Ovary (tissue), 9 donors: ENCODE results near the gene POFUT1. TPM values are rescaled to one million over a fixed set of nuclear protein-coding genes. Genes with fewer than 3 reads are reported as not detected.

Experiments
- DNase-seq, 5 donors: peaks; one replicate each; pipeline ENCODE4 v3.0.0-alpha.2; 2019 to 2020
- H3K27ac ChIP-seq, 2 donors: fragments of 200-600 bp; one replicate each; pipeline versions ENCODE4 v1.5.1 to v1.8.0; 2019 to 2022
- H3K27me3 ChIP-seq: fragments of 200-600 bp; one replicate; pipeline ENCODE4 v1.8.0; 2022
- H3K36me3 ChIP-seq: fragments of 200-600 bp; sonication (generic); one replicate; pipeline ENCODE4 v1.5.1; 2019
- H3K4me1 ChIP-seq: one replicate; pipeline ENCODE4 v1.8.1; 2013; ENCODE audit warnings: mild to moderate bottlenecking, moderate library complexity; ENCODE audit not compliant: insufficient read depth
- H3K4me3 ChIP-seq: fragments of 200-600 bp; sonication (generic); one replicate; pipeline ENCODE4 v1.5.1; 2017
- H3K9me3 ChIP-seq, 2 donors: fragments of 200-600 bp in 1 of 2; sonication (generic) in 1 of 2; one replicate each; pipeline versions ENCODE4 v1.5.1 to v1.8.1; 2013 to 2019; ENCODE audit warnings: mild to moderate bottlenecking in 1 of 2, moderate library complexity in 1 of 2
- EP300 ChIP-seq: sonication (generic); formaldehyde crosslinking; IDR thresholded peaks from one replicate; pipeline ENCODE4 v1.6.1; 2017; ENCODE audit warnings: antibody characterized with exemption
- POLR2A ChIP-seq: fragments of 450-650 bp; IDR thresholded peaks from one replicate; pipeline ENCODE4 v1.6.1; 2017; ENCODE audit warnings: antibody characterized with exemption, mild to moderate bottlenecking, moderate library complexity
- WGBS, 3 donors: extraction: QIAGEN DNeasy Blood & Tissue Kit in 1 of 3; methylation state at CpG; one replicate each; pipeline versions ENCODE4 v1.1.5 to v1.1.7; 2013 to 2017; 5-methylcytosine and 5-hydroxymethylcytosine counted together
- intact Hi-C, 4 donors: fragments of 100-400 bp; cut with DNase I; formaldehyde crosslinking; loops; one replicate each; pipeline versions ENCODE4 v1.11.0 to v1.15.1; 2022 to 2023
- polyA plus RNA-seq, 2 donors: library from polyadenylated mRNA; stranded (reverse); fragments of 200-250 nt in 1 of 2; fragments of 350-450 nt in 1 of 2; fragmentation: Illumina TruSeq in 1 of 2; extraction: RNeasy Lipid Tissue Mini Kit (QIAGEN cat#74804) in 1 of 2; gene quantifications; one replicate each; pipeline ENCODE4 v1.2.3, GENCODE V29; 2013 to 2014
- total RNA-seq, 7 donors: library from RNA; depleted of rRNA in 2 of 7; stranded (reverse); fragments of >200 nt in 2 of 7; fragmentation: NEBNext Ultra II Directional in 3 of 7; extraction: Animal tissue kit (Norgen Biotek cat#: 25700) in 3 of 7; gene quantifications; one replicate each; pipeline versions ENCODE4 v1.1.0 to v1.2.4, GENCODE V29; 2016 to 2023
- TF ChIP-seq, protein P1 (sequence below), 3 donors: fragments of 450-650 bp in 2 of 3; fragments of 200-600 bp in 1 of 3; IDR thresholded peaks; one replicate each; pipeline versions ENCODE4 v1.5.1 to v1.8.0; 2016 to 2022; ENCODE audit warnings: antibody characterized with exemption in 3 of 3, mild to moderate bottlenecking in 1 of 3
- donor health status: DM: no; HTN: no; CAD: no; lungs with moderate emphysema.
- donor health status: DM: no; HTN: no; CAD: no.
- donor health status: Bipolar disorder and iron deficiency.
- donor health status: DM: yes; HTN: yes; CAD: no.
- donor health status: DM: no; HTN: no; CAD: no.
- donor health status: DM: yes; HTN: yes; CAD: no.

Gene POFUT1
- total and polyA plus RNA-seq, 9 donors, result 18.0 to 48.4 (median 32.3) TPM

DNA sequence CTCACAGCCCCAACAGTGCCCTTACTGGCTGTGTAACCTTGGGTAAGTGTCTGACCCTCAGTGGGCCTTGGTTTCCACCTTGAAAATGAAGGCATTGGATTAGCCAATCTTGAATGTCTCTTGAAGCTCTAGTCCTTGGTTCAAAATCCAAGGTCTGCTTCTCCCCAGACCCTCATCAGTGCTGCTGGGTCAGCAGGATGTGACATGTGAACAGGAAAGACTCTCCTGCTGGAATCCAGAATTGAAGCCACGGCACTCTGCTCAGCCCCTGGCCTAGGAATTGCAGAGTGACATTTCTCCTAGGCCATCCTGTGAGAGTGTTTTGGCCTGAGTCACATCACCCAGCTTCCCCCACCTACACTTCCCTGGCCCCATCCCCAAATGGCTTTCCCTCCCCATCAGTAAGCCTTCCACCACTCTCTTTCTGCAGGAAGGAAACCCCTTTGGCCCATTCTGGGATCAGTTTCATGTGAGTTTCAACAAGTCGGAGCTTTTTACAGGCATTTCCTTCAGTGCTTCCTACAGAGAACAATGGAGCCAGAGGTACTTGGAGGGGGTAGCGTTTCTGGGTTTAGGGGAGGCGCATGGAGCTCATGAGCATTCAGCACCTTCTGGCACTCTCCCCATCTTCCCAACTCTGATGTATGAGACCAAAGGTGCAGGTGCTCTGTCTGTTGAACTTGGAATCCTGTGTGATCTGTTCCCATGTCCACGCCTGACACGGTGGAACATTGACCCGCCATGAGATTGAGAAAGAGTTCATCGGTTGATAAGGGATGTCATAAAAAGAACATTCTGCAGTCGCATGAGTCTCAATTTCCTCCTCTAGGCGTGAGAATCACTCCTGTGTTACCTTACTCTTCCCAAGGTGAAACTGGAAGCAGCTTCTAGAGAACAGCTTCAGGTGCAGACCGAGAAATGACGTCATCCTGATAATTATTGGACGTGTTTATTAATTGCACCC is 8.8 kb downstream of the POFUT1 start:
- intact Hi-C loops, result no loop called here
- H3K4me1 ChIP-seq, result no peaks in the 10 kb centered on the region

DNA sequence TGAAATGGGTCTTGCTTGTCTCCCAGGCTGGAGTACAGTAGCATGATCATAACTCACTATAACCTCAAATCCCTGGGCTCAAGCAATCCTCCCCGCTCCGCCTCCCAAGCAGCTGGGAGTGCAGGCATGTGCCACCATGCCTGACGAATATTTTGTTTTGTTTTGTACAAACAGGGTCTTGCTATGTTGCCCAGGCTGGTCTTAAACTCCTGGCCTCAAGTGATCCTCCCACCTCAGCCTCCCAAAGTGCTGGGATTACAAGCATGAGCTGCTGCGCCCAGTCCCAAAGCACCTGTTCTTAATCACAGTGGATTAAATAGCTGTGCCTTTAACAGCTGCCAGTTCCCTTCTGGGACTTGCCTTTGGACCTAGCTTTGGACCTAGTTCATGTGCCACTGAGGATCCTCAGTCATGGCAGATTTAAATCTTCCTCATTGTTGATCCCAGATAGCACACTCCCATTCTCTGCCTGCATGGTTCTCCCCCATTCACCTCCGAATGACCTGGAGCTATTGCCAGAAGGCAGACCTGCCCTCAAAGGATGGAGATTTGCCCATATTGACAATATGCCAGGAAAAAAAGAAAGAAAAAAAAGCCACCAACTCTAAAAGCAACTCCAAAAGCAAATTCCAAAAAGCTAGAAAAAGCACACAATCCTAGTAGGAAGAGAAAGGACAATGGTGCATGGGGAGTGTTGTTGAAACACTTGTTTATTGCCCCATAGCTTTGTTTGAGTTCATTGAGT is 10.6 kb downstream of the POFUT1 start:
- WGBS, 3 donors, result 83 to 92% (median 91%) methylated on average over 5 of the region's 5 CpGs
- no peak for TF ChIP-seq EP300
- no peak for TF ChIP-seq POLR2A
- TF ChIP-seq, protein P1, sequence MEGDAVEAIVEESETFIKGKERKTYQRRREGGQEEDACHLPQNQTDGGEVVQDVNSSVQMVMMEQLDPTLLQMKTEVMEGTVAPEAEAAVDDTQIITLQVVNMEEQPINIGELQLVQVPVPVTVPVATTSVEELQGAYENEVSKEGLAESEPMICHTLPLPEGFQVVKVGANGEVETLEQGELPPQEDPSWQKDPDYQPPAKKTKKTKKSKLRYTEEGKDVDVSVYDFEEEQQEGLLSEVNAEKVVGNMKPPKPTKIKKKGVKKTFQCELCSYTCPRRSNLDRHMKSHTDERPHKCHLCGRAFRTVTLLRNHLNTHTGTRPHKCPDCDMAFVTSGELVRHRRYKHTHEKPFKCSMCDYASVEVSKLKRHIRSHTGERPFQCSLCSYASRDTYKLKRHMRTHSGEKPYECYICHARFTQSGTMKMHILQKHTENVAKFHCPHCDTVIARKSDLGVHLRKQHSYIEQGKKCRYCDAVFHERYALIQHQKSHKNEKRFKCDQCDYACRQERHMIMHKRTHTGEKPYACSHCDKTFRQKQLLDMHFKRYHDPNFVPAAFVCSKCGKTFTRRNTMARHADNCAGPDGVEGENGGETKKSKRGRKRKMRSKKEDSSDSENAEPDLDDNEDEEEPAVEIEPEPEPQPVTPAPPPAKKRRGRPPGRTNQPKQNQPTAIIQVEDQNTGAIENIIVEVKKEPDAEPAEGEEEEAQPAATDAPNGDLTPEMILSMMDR (IDR thresholded peaks at IDR 0.05), result no peak
- Histone ChIP-seq H3K27ac (no peak overlapping the region), H3K9me3 (no peaks in the 10 kb centered on the region), H3K4me3 (no peak overlapping the region), H3K4me1 (no peaks in the 10 kb centered on the region), H3K27me3 (no peaks in the 10 kb centered on the region), H3K36me3 (no peaks in the 10 kb centered on the region)
- intact Hi-C loops, result no loop called here
- DNase-seq, result no peak

More for the DNA sequence above, 8.8 kb downstream of the POFUT1 start:
- H3K4me3 ChIP-seq, result no peak overlapping the region
- no peak for TF ChIP-seq POLR2A
- no peak for TF ChIP-seq EP300
- TF ChIP-seq, protein P1 (IDR thresholded peaks at IDR 0.05), result no peak
- 91 to 93% (median 92%) methylated on average over 13 of the region's 13 CpGs for WGBS, 3 donors
- H3K27ac ChIP-seq, result no peak overlapping the region
- DNase-seq, result no peak
- no peaks in the 10 kb centered on the region for H3K9me3 ChIP-seq
- H3K36me3 ChIP-seq, result no peaks in the 10 kb centered on the region
- H3K27me3 ChIP-seq, result no peaks in the 10 kb centered on the region

DNA sequence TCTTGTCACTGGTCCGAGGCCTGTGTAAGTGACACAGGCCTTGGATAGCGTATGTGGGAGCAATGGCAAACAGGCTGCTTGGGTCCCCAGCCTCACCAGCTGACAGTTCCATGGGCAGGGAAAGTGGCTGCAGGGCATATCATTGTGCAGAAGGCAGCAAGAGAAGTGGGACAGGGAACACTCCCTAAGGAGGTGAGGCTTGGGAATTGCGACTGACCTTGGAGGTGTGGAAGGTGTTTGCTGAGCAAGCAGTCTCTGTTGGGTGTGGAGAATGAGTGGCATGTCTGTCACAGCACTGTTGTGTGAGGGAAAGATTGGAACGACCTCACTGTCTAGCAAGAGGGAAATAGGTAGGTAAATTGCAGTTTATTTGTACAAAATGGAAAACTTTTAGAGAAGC is 16.8 kb downstream of the POFUT1 start:
- Histone ChIP-seq H3K4me1 (no peaks in the 10 kb centered on the region), H3K9me3 (no peaks in the 10 kb centered on the region), H3K27ac (no peak overlapping the region), H3K4me3 (no peak overlapping the region), H3K36me3 (no peaks in the 10 kb centered on the region), H3K27me3 (no peaks in the 10 kb centered on the region)
- 90 to 93% (median 91%) methylated on average over 4 of the region's 4 CpGs for WGBS, 3 donors
- intact Hi-C loops, result no loop called here
- TF ChIP-seq EP300 (no peak), POLR2A (no peak)
- TF ChIP-seq, protein P1 (IDR thresholded peaks at IDR 0.05), result no peak
- no peak for DNase-seq

DNA sequence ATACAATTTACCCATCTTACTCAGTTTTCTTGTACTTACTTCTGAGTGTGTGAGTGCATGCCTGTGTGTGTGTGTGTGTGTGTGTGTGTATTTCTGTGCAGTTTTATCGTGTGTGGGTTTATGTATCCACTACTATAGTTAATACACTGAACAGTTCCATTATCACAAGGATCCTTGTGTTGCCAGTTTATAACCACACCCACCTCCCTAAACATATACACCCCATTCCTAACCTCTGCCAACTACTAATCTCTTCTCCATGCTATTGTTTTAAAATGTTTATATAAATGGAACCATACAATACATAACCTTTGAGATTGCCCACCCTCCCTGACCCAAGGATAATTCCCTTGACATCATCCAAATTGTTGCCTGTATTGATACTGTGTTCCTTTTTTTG is 18.7 kb downstream of the POFUT1 start:
- 74 to 77% (median 75%) methylated on average over 1 of the region's 1 CpG for WGBS, 3 donors
- Histone ChIP-seq H3K27ac (no peak overlapping the region), H3K4me3 (no peak overlapping the region), H3K9me3 (no peaks in the 10 kb centered on the region), H3K4me1 (no peaks in the 10 kb centered on the region), H3K27me3 (no peaks in the 10 kb centered on the region), H3K36me3 (no peaks in the 10 kb centered on the region)
- intact Hi-C loops, result no loop called here
- no peak for DNase-seq
- TF ChIP-seq POLR2A, result no peak
- TF ChIP-seq, protein P1 (IDR thresholded peaks at IDR 0.05), result no peak
- no peak for TF ChIP-seq EP300
